Activated T-cell treated with anti-CD3 and anti-CD28 coated beads, Interleukin-2, amount 50 U/mL, for 4 hours (primary cell): ENCODE data around the gene RIT2. TPM values are rescaled to one million over a fixed set of nuclear protein-coding genes. Genes with fewer than 3 reads are reported as not detected.
"Not testable (repeated sequence)": the region's sequence is repeated elsewhere in the genome, so short reads cannot be mapped to it uniquely, and the experiment has no call there.

Source experiments
- ATAC-seq, 2 donors: fragments of 200-7000 bp; cut with Tn5 transposase; one replicate each; pipeline ENCODE4 v1.10.0; 2021
- DNase-seq: peaks from one replicate; pipeline ENCODE4 v3.0.0-alpha.2; 2020
- H3K27me3 Mint-ChIP-seq: one replicate; pipeline ENCODE4 v1.8.0; 2021; ENCODE audit warnings: low read depth, mixed read lengths
- H3K36me3 Mint-ChIP-seq: one replicate; pipeline ENCODE4 v1.8.0; 2022; ENCODE audit warnings: mixed read lengths; ENCODE audit not compliant: insufficient read depth
- H3K4me1 Mint-ChIP-seq: one replicate; pipeline ENCODE4 v1.8.0; 2021; ENCODE audit warnings: low read depth, mixed read lengths
- H3K4me3 Mint-ChIP-seq: one replicate; pipeline ENCODE4 v1.8.0; 2021; ENCODE audit warnings: mild to moderate bottlenecking, moderate library complexity, mixed read lengths
- H3K9me3 Mint-ChIP-seq: one replicate; pipeline ENCODE4 v1.8.0; 2021; ENCODE audit warnings: mixed read lengths
- total RNA-seq, 3 donors: library from RNA; stranded (reverse); gene quantifications; one replicate each; pipeline ENCODE4 v1.2.1, GENCODE V29; 2021

The RIT2 gene
- total RNA-seq, 3 donors from 2014 or later: not detected

GRCh38 chr18:42795213-42795789, 320.2 kb downstream of the RIT2 start:
- not testable (repeated sequence) for H3K27me3 Mint-ChIP-seq, H3K36me3 Mint-ChIP-seq, DNase-seq, H3K4me3 Mint-ChIP-seq, H3K4me1 Mint-ChIP-seq, ATAC-seq
- H3K9me3 Mint-ChIP-seq: peaks cover 11% of the 10 kb centered on the region

GRCh38 chr18:42792731-42793130, 322.8 kb downstream of the RIT2 start:
- no peaks in the 10 kb centered on the region for H3K4me1 Mint-ChIP-seq
- no peak for DNase-seq
- no peaks in the 10 kb centered on the region for H3K36me3 Mint-ChIP-seq
- H3K4me3 Mint-ChIP-seq: no peak overlapping the region
- H3K27me3 Mint-ChIP-seq: no peaks in the 10 kb centered on the region
- H3K9me3 Mint-ChIP-seq: peaks cover 6% of the 10 kb centered on the region
- no peak for ATAC-seq

- Mint-ChIP-seq H3K4me1 (no peaks in the 10 kb centered on the region), H3K9me3 (peaks cover 8% of the 10 kb centered on the region), H3K27me3 (no peaks in the 10 kb centered on the region), H3K36me3 (no peaks in the 10 kb centered on the region), H3K4me3 (no peak overlapping the region)
- no peak for ATAC-seq
- no peak for DNase-seq
Observed at GRCh38 chr18:42784632-42785031, 330.9 kb downstream of the RIT2 start.

GRCh38 chr18:42782929-42783328, 332.6 kb downstream of the RIT2 start:
- peaks cover 8% of the 10 kb centered on the region for H3K9me3 Mint-ChIP-seq
- no peak for ATAC-seq
- no peak overlapping the region for H3K4me3 Mint-ChIP-seq
- no peaks in the 10 kb centered on the region for H3K27me3 Mint-ChIP-seq
- H3K36me3 Mint-ChIP-seq: no peaks in the 10 kb centered on the region
- H3K4me1 Mint-ChIP-seq: no peaks in the 10 kb centered on the region
- no peak for DNase-seq

GRCh38 chr18:42781298-42781815, 334.1 kb downstream of the RIT2 start:
- Mint-ChIP-seq H3K9me3 (peaks cover 4% of the 10 kb centered on the region), H3K4me3 (no peak overlapping the region)
- ATAC-seq: no peak

GRCh38 chr18:42780171-42780570, 335.3 kb downstream of the RIT2 start:
- no peak for ATAC-seq
- Mint-ChIP-seq H3K36me3 (no peaks in the 10 kb centered on the region), H3K4me3 (no peak overlapping the region)

More at GRCh38 chr18:42781298-42781815, 334.1 kb downstream of the RIT2 start:
- no peaks in the 10 kb centered on the region for H3K4me1 Mint-ChIP-seq
- DNase-seq: no peak
- H3K36me3 Mint-ChIP-seq: no peaks in the 10 kb centered on the region
- H3K27me3 Mint-ChIP-seq: no peaks in the 10 kb centered on the region

GRCh38 chr18:42778445-42779042, 336.9 kb downstream of the RIT2 start:
- Mint-ChIP-seq H3K4me1 (no peaks in the 10 kb centered on the region), H3K27me3 (no peaks in the 10 kb centered on the region), H3K9me3 (peaks cover 4% of the 10 kb centered on the region), H3K36me3 (no peaks in the 10 kb centered on the region), H3K4me3 (no peak overlapping the region)
- no peak for DNase-seq
- ATAC-seq: no peak

More at GRCh38 chr18:42780171-42780570, 335.3 kb downstream of the RIT2 start:
- peaks cover 4% of the 10 kb centered on the region for H3K9me3 Mint-ChIP-seq
- no peaks in the 10 kb centered on the region for H3K4me1 Mint-ChIP-seq
- no peaks in the 10 kb centered on the region for H3K27me3 Mint-ChIP-seq
- no peak for DNase-seq

GRCh38 chr18:42778024-42778423, 337.5 kb downstream of the RIT2 start:
- Mint-ChIP-seq H3K4me3 (no peak overlapping the region), H3K9me3 (peaks cover 3% of the 10 kb centered on the region), H3K27me3 (no peaks in the 10 kb centered on the region), H3K36me3 (no peaks in the 10 kb centered on the region), H3K4me1 (no peaks in the 10 kb centered on the region)
- ATAC-seq (no peak), DNase-seq (no peak)

- H3K27me3 Mint-ChIP-seq: no peaks in the 10 kb centered on the region
- no peaks in the 10 kb centered on the region for H3K36me3 Mint-ChIP-seq
- no peak for ATAC-seq
- H3K9me3 Mint-ChIP-seq: no peaks in the 10 kb centered on the region
- no peak for DNase-seq
- no peak overlapping the region for H3K4me3 Mint-ChIP-seq
- H3K4me1 Mint-ChIP-seq: no peaks in the 10 kb centered on the region
Observed at GRCh38 chr18:42773870-42774269, 341.6 kb downstream of the RIT2 start.

GRCh38 chr18:42771936-42772335, 343.5 kb downstream of the RIT2 start:
- Mint-ChIP-seq H3K27me3 (no peaks in the 10 kb centered on the region), H3K4me1 (no peaks in the 10 kb centered on the region), H3K4me3 (no peak overlapping the region), H3K9me3 (peaks cover 3% of the 10 kb centered on the region), H3K36me3 (no peaks in the 10 kb centered on the region)
- no peak for ATAC-seq
- DNase-seq: no peak

- no peak overlapping the region for H3K4me3 Mint-ChIP-seq
- no peaks in the 10 kb centered on the region for H3K4me1 Mint-ChIP-seq
- no peaks in the 10 kb centered on the region for H3K36me3 Mint-ChIP-seq
- no peaks in the 10 kb centered on the region for H3K27me3 Mint-ChIP-seq
- ATAC-seq (no peak), DNase-seq (no peak)
- peaks cover 3% of the 10 kb centered on the region for H3K9me3 Mint-ChIP-seq
Observed at GRCh38 chr18:42765302-42765701, 350.2 kb downstream of the RIT2 start.

- Mint-ChIP-seq H3K36me3 (no peaks in the 10 kb centered on the region), H3K4me3 (no peak overlapping the region), H3K27me3 (no peaks in the 10 kb centered on the region), H3K9me3 (peaks cover 3% of the 10 kb centered on the region), H3K4me1 (no peaks in the 10 kb centered on the region)
- ATAC-seq (no peak), DNase-seq (no peak)
Observed at GRCh38 chr18:42760290-42760689, 355.2 kb downstream of the RIT2 start.

GRCh38 chr18:42758852-42759251, 356.6 kb downstream of the RIT2 start:
- no peak for DNase-seq
- Mint-ChIP-seq H3K27me3 (no peaks in the 10 kb centered on the region), H3K9me3 (peaks cover 3% of the 10 kb centered on the region), H3K36me3 (no peaks in the 10 kb centered on the region), H3K4me3 (no peak overlapping the region), H3K4me1 (no peaks in the 10 kb centered on the region)
- no peak for ATAC-seq

- DNase-seq (no peak), ATAC-seq (no peak)
- H3K27me3 Mint-ChIP-seq: no peaks in the 10 kb centered on the region
- H3K4me3 Mint-ChIP-seq: no peak overlapping the region
- H3K9me3 Mint-ChIP-seq: peaks cover 3% of the 10 kb centered on the region
- H3K4me1 Mint-ChIP-seq: no peaks in the 10 kb centered on the region
- H3K36me3 Mint-ChIP-seq: no peaks in the 10 kb centered on the region
Observed at GRCh38 chr18:42756214-42756613, 359.3 kb downstream of the RIT2 start.

- no peak overlapping the region for H3K4me3 Mint-ChIP-seq
- H3K9me3 Mint-ChIP-seq: no peaks in the 10 kb centered on the region
- H3K27me3 Mint-ChIP-seq: no peaks in the 10 kb centered on the region
- H3K4me1 Mint-ChIP-seq: no peaks in the 10 kb centered on the region
- ATAC-seq (no peak), DNase-seq (no peak)
- no peaks in the 10 kb centered on the region for H3K36me3 Mint-ChIP-seq
Observed at GRCh38 chr18:42752916-42753315, 362.6 kb downstream of the RIT2 start.
